ENCODE data around the gene EIF2AK3. TPM values are rescaled to one million over a fixed set of nuclear protein-coding genes. Genes with fewer than 3 reads are reported as not detected.

EIF2AK3 gene
- total RNA-seq, 1 donor from 2014 or later: 23.4 TPM

DNA sequence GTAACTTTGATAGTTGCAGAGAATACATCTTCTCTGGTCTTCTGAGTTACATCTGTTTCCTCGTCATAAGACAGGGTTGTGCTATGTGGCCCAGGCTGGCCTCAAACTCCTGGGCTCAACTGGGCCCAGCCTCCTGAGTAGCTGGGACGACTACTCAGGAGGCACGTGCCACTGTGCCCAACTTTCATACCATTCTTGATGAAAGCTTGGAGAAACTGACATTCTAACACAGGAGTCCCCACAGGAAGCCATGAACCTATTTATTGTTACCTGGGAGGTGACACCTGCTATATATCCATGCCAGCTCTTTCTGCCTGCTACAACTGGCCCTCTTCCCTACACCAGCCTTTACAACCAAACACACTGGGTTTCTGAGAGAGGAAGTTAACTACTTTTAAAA lies 19.1 kb downstream of the EIF2AK3 start:
- ATAC-seq: no peak
- Histone ChIP-seq H3K27me3 (no peaks in the 10 kb centered on the region), H3K27ac (no peak overlapping the region), H3K36me3 (peaks cover 18% of the 10 kb centered on the region), H3K9me3 (no peaks in the 10 kb centered on the region), H3K4me1 (no peaks in the 10 kb centered on the region), H3K4me3 (no peak overlapping the region)
- intact Hi-C loops (cut with DNase I): no loop called here
- no peak for DNase-seq
- TF ChIP-seq, protein P1, sequence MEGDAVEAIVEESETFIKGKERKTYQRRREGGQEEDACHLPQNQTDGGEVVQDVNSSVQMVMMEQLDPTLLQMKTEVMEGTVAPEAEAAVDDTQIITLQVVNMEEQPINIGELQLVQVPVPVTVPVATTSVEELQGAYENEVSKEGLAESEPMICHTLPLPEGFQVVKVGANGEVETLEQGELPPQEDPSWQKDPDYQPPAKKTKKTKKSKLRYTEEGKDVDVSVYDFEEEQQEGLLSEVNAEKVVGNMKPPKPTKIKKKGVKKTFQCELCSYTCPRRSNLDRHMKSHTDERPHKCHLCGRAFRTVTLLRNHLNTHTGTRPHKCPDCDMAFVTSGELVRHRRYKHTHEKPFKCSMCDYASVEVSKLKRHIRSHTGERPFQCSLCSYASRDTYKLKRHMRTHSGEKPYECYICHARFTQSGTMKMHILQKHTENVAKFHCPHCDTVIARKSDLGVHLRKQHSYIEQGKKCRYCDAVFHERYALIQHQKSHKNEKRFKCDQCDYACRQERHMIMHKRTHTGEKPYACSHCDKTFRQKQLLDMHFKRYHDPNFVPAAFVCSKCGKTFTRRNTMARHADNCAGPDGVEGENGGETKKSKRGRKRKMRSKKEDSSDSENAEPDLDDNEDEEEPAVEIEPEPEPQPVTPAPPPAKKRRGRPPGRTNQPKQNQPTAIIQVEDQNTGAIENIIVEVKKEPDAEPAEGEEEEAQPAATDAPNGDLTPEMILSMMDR (IDR thresholded peaks at IDR 0.05): no peak

DNA sequence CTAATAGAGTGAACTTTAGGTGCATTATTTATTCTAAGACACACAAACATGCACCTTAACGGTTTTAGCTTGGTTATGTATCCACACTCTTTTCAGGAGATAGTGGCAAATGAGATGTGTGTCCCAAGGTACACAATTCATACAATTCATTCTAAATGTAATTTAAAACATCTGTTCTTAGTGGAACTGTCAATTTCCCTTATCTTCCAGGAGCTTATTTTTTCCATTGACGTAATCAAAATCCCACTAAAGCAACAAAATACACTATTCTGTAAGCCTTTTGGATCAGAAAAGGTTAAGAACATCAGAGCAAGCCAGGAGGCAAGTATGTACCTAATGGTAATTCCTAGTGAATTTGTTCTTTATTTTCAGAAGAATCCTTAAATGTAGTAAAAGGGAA lies 19.8 kb downstream of the EIF2AK3 start:
- no peaks in the 10 kb centered on the region for H3K27me3 ChIP-seq
- TF ChIP-seq, protein P1 (IDR thresholded peaks at IDR 0.05): no peak
- no peak overlapping the region for H3K4me3 ChIP-seq
- intact Hi-C loops (cut with DNase I): no loop called here
- ATAC-seq: no peak
- H3K4me1 ChIP-seq: no peaks in the 10 kb centered on the region
- no peak overlapping the region for H3K27ac ChIP-seq
- no peak for DNase-seq
- H3K36me3 ChIP-seq: peaks cover 11% of the 10 kb centered on the region
- H3K9me3 ChIP-seq: no peaks in the 10 kb centered on the region

DNA sequence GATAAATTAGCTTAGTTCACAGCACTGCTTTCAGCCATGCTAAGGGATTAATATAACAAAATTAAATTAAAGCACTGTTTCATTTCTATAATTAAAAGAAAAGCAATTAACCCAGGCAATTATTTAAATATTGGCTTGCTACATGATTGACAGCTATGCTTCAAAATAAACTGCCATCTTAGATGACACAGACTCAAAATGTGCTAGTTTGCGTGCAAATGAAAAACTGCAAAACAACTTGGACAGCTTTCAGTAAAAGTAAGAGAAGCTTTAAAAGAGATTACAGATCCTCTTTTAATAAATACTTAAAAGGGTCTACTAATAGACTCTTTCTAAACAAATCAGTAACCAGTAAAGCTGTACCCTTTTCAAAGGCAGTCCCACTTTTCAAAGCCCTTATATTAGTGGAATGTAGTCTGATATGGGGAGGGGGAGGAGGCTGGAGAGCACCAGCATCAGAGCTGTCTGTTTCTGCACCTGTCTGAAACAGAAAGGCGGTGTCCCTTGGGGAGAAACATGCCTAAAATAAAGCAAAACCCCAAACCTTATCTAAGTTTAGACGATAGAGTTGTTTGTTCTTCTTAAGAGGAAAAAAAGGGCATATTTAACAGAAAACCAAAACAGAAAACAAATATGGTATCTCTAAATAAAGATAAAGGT lies 20.8 kb downstream of the EIF2AK3 start:
- intact Hi-C loops (cut with DNase I): no loop called here
- no peak overlapping the region for H3K27ac ChIP-seq
- ATAC-seq (no peak), DNase-seq (no peak)
- H3K4me1 ChIP-seq: no peaks in the 10 kb centered on the region
- no peaks in the 10 kb centered on the region for H3K9me3 ChIP-seq
- H3K36me3 ChIP-seq: peaks cover 5% of the 10 kb centered on the region
- no peak overlapping the region for H3K4me3 ChIP-seq
- no peaks in the 10 kb centered on the region for H3K27me3 ChIP-seq
- TF ChIP-seq, protein P1 (IDR thresholded peaks at IDR 0.05): no peak

DNA sequence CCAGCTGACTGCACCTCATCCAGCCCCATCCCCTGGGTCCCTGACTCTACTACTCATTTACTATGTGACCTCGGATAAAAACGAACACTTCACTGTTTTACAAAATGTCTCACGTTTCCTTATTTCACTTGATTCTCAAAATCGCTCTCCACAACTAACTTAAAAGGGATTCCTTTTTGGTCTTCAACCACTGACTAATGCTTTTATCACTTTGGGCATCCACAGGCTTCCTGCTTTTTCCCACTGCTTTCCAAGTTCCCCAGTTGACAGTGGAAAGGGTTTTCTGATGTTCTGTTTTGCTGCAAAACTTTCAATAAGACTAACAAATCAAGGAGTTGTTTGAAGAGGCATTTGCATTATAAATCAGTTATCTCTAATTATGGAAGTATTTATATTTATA lies 24.1 kb downstream of the EIF2AK3 start:
- H3K27ac ChIP-seq: no peak overlapping the region
- intact Hi-C loops (cut with DNase I): no loop called here

DNA sequence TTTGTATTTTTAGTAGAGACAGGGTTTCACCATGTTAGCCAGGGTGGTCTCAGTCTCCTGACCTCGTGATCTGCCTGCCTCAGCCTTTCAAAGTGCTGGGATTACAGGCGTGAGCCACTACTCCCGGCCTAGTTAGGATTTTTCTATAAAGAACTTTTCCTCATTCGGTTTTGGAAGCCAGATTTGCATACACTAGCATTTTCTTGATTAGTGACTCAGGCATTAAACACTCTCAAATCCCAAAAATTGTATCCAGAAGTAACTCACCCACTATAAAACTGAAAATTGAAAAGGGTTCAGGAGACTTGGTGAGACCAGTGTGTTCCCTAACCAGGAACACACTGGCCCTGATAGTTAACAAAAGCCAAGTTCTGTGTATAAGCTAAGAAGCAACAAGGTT lies 25.2 kb downstream of the EIF2AK3 start:
- intact Hi-C loops (cut with DNase I): no loop called here

More for the DNA sequence above, 24.1 kb downstream of the EIF2AK3 start:
- TF ChIP-seq, protein P1 (IDR thresholded peaks at IDR 0.05): no peak
- ATAC-seq: no peak
- Histone ChIP-seq H3K4me1 (peaks cover 19% of the 10 kb centered on the region), H3K36me3 (no peaks in the 10 kb centered on the region), H3K4me3 (no peak overlapping the region), H3K27me3 (no peaks in the 10 kb centered on the region), H3K9me3 (no peaks in the 10 kb centered on the region)
- no peak for DNase-seq

More for the DNA sequence above, 25.2 kb downstream of the EIF2AK3 start:
- TF ChIP-seq, protein P1 (IDR thresholded peaks at IDR 0.05): no peak
- DNase-seq: no peak
- Histone ChIP-seq H3K36me3 (no peaks in the 10 kb centered on the region), H3K27ac (no peak overlapping the region), H3K4me3 (no peak overlapping the region), H3K4me1 (peaks cover 19% of the 10 kb centered on the region), H3K27me3 (no peaks in the 10 kb centered on the region), H3K9me3 (no peaks in the 10 kb centered on the region)
- ATAC-seq: no peak

Data from upper lobe of right lung (tissue), 1 donor.